ENCODE results near the gene ANGEL1. TPM values are rescaled to one million over a fixed set of nuclear protein-coding genes. Genes with fewer than 3 reads are reported as not detected.

The ANGEL1 gene
- total and polyA plus RNA-seq, 2 of the 13 experiments (the other 11 are each of a cell fraction or from before 2014, with no cell fraction given), result 14.3 to 20.1 TPM

DNA sequence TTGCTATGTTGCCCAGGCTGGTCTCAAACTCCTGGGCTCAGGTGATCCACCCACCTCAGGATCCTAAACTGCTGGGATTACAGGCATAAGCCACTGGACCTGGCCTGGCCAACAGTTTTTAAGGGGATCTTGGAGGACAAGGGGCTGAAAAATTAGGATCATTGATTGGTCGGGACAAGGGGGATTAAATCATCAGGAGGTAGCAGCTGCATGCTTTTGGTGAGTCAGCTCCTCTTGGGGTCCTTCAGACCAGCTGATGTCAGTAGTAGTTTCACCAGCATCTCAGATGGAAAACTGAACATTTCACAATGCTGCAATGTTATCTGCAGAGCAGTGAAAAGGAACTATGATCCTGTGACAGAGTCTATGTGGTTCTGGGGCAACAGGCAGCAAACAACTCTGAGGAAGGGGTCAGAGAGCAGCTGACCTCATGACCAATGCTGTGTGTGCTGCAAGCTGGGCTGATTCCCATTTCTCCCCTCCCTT is 19.9 kb upstream of the ANGEL1 start (continued):
- TF ChIP-seq TARDBP (CRISPR knock-in tag; IDR thresholded peaks at IDR 0.05), result peak; percentile 58; the same call in 1 of the 2 replicates
- TF ChIP-seq ZMAT3 (CRISPR knock-in tag; conservative IDR thresholded peaks at IDR 0.05), result no peak
- peak; percentile 54; the same call in 1 of the 2 replicates for TF ChIP-seq PHF21A (CRISPR knock-in tag; IDR thresholded peaks at IDR 0.05)
- no peak for TF ChIP-seq ZNF780A (CRISPR knock-in tag; IDR thresholded peaks at IDR 0.05)
- TF ChIP-seq, protein P1, sequence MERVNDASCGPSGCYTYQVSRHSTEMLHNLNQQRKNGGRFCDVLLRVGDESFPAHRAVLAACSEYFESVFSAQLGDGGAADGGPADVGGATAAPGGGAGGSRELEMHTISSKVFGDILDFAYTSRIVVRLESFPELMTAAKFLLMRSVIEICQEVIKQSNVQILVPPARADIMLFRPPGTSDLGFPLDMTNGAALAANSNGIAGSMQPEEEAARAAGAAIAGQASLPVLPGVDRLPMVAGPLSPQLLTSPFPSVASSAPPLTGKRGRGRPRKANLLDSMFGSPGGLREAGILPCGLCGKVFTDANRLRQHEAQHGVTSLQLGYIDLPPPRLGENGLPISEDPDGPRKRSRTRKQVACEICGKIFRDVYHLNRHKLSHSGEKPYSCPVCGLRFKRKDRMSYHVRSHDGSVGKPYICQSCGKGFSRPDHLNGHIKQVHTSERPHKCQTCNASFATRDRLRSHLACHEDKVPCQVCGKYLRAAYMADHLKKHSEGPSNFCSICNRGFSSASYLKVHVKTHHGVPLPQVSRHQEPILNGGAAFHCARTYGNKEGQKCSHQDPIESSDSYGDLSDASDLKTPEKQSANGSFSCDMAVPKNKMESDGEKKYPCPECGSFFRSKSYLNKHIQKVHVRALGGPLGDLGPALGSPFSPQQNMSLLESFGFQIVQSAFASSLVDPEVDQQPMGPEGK (CRISPR knock-in tag; IDR thresholded peaks at IDR 0.05), result peak; percentile 62
- peak; percentile 59 for TF ChIP-seq ZFP36 (IDR thresholded peaks at IDR 0.05; ENCODE audit: borderline replicate concordance, low read depth, low read length, partially characterized antibody)
- no peak for TF ChIP-seq BORCS8-MEF2B (CRISPR knock-in tag; IDR thresholded peaks at IDR 0.05)
- TF ChIP-seq ZNF775 (CRISPR knock-in tag; IDR thresholded peaks at IDR 0.05; ENCODE audit: borderline replicate concordance), result no peak
- TF ChIP-seq RCOR2 (CRISPR knock-in tag; IDR thresholded peaks at IDR 0.05), result peak; percentile 69
- no peak for TF ChIP-seq POLR2G (IDR thresholded peaks at IDR 0.05; ENCODE audit: low read depth, low read length)
- TF ChIP-seq ZNF382 (CRISPR knock-in tag; IDR thresholded peaks at IDR 0.05; ENCODE audit: borderline replicate concordance), result no peak
- no peak for TF ChIP-seq MXD4 (CRISPR knock-in tag; IDR thresholded peaks at IDR 0.05)
- no peak for TF ChIP-seq ZNF547 (CRISPR knock-in tag; IDR thresholded peaks at IDR 0.05)
- TF ChIP-seq TBL1XR1 (IDR thresholded peaks at IDR 0.05; ENCODE audit: borderline replicate concordance, low read length, partially characterized antibody), result peak; percentile 43
- peak; percentile 96 for TF ChIP-seq NR2F6 (IDR thresholded peaks at IDR 0.05)
- peak; percentile 99 for TF ChIP-seq NR2F6 (CRISPR knock-in tag; IDR thresholded peaks at IDR 0.05)
- 0 out of 2 replicates have a peak, but pooled peaks have one; percentile 4 for TF ChIP-seq ATF7 (IDR thresholded peaks at IDR 0.05)
- no peak for TF ChIP-seq ATF7 (CRISPR knock-in tag; IDR thresholded peaks at IDR 0.05)
- TF ChIP-seq NCOA5 (CRISPR knock-in tag; IDR thresholded peaks at IDR 0.05), result no peak
- TF ChIP-seq HDAC1 (CRISPR knock-in tag; IDR thresholded peaks at IDR 0.05), result peak; percentile 81
- TF ChIP-seq, protein P2, sequence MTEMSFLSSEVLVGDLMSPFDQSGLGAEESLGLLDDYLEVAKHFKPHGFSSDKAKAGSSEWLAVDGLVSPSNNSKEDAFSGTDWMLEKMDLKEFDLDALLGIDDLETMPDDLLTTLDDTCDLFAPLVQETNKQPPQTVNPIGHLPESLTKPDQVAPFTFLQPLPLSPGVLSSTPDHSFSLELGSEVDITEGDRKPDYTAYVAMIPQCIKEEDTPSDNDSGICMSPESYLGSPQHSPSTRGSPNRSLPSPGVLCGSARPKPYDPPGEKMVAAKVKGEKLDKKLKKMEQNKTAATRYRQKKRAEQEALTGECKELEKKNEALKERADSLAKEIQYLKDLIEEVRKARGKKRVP (CRISPR knock-in tag; IDR thresholded peaks at IDR 0.05), result peak in 1 of 2 experiments; percentile 76; a peak in 2 of 4 replicates
- TF ChIP-seq FOSL1 (CRISPR knock-in tag; IDR thresholded peaks at IDR 0.05; ENCODE audit: borderline replicate concordance), result peak; percentile 30; the same call in 1 of the 2 replicates
- TF ChIP-seq POLR2AphosphoS2 (IDR thresholded peaks at IDR 0.05; ENCODE audit: low read depth, low read length), result no peak
- no peak for TF ChIP-seq KDM3A (CRISPR knock-in tag; IDR thresholded peaks at IDR 0.05; ENCODE audit: low read depth)
- peak; percentile 42; the same call in 1 of the 2 replicates for TF ChIP-seq YEATS4 (CRISPR knock-in tag; IDR thresholded peaks at IDR 0.05; ENCODE audit: borderline replicate concordance)
- 0 out of 2 replicates have a peak, but pooled peaks have one; percentile 63 for TF ChIP-seq SIX1 (CRISPR knock-in tag; IDR thresholded peaks at IDR 0.05; ENCODE audit: borderline replicate concordance)
- TF ChIP-seq, protein P3, sequence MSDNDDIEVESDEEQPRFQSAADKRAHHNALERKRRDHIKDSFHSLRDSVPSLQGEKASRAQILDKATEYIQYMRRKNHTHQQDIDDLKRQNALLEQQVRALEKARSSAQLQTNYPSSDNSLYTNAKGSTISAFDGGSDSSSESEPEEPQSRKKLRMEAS (IDR thresholded peaks at IDR 0.05), result peak; percentile 56; the same call in 1 of the 2 replicates
- no peak for TF ChIP-seq DNMT1 (CRISPR knock-in tag; IDR thresholded peaks at IDR 0.05)
- 0 out of 2 replicates have a peak, but pooled peaks have one; percentile 61 for TF ChIP-seq TRIM24 (CRISPR knock-in tag; IDR thresholded peaks at IDR 0.05)
- TF ChIP-seq, protein P4, sequence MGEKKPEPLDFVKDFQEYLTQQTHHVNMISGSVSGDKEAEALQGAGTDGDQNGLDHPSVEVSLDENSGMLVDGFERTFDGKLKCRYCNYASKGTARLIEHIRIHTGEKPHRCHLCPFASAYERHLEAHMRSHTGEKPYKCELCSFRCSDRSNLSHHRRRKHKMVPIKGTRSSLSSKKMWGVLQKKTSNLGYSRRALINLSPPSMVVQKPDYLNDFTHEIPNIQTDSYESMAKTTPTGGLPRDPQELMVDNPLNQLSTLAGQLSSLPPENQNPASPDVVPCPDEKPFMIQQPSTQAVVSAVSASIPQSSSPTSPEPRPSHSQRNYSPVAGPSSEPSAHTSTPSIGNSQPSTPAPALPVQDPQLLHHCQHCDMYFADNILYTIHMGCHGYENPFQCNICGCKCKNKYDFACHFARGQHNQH (CRISPR knock-in tag; IDR thresholded peaks at IDR 0.05), result peak; percentile 56; the same call in 1 of the 2 replicates

Measured in HepG2 (cell line).